Germinal center (tissue), 1 donor: Measurements from ENCODE around the gene BTBD6.

Experiments used
- DNase-seq: peaks from one replicate; pipeline ENCODE4 v3.0.0; 2012; ENCODE audit warnings: mixed read lengths, low spot score

BTBD6 gene

GRCh38 chr14:105229099-105229655, 19.2 kb upstream of the BTBD6 start:
- DNase-seq, result no peak

DNA sequence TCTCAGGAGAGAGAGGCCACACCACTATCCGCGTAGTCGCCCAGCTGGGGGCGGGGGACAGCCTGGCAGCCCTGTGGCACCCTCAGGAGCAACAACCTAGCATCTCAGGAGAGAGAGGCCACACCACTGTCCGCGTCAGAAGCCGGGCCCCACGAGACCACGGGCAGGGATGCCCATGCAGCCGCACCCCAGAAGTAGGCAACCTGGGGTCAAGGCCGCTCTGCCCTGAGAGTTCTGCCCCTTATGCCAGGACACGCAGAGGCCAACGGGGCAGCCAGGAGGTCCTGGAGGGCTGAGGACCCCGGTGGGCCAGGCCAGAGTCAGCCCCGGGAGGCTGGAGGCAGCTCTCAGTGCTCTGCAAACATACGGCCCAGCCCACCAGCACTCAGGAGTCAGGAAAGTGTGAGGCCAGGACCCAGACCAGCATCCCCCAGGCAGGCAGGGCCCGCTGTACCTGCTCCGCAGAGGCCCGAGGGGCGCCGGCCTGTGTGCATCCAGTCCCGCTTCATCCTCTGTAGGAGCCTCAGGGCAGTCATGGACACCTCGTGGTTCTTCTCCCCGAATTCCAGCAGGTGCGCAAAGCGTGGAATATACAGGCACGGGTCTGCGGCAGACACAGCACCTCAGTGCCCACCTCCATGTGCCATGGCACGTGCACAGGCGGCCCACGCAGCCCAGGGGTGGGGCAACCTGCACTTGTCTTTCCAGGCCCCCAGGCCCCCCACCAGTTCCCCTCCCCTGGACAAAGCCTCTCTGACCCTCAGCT, 7.3 kb upstream of the BTBD6 start:
- no peak for DNase-seq

DNA sequence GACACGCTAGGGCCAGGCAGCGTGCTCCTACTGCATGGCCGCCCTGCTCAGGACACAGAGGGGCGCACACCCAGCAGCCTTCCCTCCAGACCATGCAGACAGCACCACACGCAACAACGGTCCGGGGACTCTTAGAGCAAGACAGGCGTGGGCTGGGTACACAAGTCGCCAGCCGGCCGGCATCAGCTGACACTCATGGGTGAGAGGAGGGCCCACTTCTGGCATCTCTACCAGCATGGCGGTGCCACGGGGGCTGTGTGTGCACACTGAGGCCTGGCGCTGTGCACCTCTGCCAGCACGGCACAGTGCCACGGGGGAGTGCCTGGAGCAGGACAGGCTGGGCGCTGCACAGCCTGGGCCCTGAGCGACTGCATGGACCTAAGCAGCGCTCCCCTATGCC, 6.7 kb upstream of the BTBD6 start:
- no peak for DNase-seq

GRCh38 chr14:105244334-105244733, 4.0 kb upstream of the BTBD6 start:
- DNase-seq, result no peak

- no peak for DNase-seq
Measured at GRCh38 chr14:105247026-105247425, 1.3 kb upstream of the BTBD6 start.

DNA sequence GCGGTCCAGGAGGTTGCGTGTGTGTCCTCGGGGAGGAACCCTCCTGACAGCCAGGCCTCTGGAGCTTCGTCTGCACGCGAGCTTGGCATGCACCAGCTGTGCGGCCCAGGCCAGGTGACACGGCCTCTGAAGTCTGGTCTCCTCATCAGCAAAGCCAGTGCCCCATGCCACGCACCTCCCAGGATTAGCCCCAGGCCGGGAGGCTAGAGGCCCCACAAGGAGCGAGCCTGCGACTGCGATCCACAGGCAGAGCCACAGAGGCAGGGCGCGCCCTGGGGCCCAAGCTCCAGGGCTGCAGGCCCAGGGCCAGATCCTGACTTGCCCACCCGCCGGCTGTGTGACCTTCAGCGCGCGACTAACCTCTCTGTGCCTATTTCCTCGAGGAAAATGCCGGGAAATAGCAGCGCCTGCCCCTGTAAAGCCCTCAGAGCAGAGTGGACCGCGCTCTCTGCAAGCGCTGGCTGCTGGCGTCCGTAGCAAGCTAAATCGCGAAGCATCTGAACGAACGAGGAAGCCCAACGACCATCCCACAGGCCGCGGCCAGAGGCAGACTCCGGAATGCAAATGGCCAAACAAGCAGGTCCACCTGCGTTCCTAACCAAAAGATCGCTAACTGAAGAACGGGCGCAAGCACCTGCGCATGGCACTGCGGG, 492 bp upstream of the BTBD6 start:
- no peak for DNase-seq

DNA sequence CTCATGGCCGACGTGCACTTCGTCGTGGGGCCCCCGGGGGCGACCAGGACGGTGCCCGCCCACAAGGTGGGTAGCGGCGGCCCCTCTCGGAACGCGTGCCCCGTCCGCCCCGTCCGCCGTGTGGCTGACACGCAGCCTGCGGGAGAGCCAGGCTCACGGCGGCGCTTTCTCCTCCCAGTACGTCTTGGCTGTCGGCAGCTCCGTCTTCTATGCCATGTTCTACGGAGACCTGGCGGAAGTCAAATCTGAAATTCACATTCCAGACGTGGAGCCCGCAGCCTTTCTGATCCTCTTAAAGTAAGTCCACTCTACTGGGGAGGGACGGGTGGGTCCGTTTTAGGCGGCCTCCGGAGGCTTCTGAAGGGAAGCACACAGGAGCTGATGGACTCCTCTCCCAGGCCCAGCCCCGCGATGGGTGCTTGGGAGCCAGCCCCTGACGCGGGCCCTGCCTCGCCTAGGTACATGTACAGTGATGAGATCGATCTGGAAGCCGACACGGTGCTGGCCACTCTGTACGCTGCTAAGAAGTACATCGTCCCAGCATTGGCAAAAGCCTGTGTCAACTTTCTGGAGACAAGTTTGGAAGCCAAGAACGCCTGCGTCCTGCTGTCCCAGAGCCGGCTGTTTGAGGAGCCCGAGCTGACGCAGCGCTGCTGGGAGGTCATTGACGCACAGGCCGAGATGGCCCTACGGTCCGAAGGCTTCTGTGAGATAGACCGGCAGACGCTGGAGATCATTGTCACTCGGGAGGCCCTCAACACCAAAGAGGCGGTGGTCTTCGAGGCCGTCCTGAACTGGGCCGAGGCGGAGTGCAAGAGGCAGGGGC, 1.1 kb downstream of the BTBD6 start:
- no peak for DNase-seq

DNA sequence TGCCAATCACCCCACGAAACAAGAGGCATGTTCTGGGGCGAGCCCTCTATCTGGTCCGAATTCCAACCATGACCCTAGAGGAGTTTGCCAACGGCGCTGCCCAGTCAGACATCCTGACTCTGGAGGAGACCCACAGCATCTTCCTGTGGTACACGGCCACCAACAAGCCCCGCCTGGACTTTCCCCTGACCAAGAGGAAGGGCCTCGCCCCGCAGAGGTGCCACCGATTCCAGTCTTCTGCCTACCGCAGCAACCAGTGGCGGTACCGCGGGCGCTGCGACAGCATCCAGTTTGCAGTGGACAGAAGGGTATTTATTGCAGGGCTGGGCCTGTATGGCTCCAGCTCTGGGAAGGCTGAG, 1.7 kb downstream of the BTBD6 start:
- DNase-seq, result no peak

DNA sequence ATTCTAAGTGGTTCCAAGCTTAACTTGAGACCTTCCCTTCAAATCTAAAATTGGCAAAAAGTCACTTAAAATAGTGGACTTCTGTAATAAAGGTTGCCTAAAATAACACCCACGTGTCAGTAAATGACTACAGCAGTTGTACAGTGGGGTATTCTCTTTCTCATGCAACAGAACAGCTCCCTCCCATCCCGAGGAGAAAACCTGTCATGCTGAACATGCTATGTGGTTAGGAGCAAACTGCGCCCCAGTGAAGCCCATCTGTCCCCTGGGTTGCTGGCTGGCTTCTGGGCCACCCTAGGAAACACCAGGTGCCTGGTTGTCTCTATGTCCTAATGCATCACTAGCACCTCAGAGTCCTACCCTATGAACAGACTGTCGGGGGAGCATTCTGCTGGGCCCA, 2.7 kb downstream of the BTBD6 start:
- no peak for DNase-seq

DNA sequence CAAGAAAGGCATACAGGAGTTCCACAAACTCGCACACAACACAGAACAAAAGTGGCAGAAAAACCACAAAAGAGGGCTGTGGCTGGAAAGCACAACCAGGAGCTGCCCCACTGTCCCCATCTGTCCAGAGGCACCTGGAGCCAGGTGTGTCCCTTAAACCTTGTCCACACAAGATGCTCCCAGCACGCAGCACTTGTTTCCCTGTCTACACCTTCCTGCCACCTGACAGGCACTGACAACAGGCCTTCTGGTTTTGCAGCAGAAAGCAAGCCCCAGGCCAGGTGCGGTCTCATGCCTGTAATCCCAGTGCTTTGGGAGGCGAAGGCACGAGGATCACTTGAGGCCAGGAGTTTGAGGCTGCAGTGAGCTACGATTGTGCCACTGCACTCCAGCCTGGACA, 3.6 kb downstream of the BTBD6 start:
- DNase-seq, result no peak

DNA sequence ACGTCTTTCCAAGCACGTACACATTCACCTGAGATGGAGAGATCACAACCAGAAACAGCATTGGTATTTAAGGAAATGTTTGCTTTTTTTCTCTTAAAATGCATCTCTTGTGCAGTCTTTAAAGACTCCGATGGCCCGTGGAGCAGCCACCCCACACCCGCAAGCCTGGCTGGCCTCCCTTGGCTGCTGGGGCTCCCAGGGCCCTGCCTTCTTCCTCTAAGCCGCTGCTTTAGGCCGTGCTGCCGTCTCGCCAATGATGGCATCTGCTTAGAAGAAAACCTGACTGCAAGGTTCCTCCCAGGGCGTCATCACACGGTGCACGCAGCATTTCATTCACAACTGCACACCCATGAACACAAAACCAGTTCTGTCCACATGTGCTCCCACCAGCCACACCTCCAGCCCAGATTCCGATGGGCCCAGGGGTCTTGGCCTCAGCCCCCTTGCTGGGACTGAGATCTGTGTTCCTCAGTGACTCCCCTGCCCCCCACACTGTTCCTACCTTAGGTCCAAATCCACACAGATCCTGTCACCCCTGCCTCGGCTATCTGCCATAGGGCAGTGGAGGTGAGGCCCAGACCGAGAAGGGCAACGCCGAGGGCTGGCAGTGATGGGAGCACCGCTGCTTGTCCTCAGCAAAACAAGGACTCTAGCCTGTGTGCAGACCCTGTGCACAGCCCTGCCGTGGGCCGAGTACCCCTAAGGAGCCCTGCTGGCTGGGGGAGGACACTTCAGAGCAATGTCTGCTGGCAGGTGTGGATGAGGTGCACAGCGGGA, 4.4 kb downstream of the BTBD6 start:
- DNase-seq, result no peak

DNA sequence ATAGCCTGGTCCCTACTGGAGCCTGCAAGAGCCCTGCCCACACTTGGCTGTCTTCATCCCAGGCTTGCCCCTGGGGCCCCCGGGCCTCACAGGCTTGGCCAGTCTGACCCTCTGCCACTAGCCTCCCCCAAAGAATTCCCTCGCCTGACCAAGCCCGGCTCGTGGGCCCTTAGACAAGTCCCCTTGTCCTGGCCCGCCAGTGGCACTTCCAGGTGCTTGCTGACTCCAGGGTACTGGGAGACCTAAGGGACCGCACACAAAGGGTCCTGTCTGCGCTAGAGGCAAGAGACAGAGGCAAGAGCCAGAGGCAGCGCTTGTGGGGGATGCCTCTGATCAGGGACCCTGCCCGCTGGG, 5.0 kb downstream of the BTBD6 start:
- DNase-seq, result no peak

GRCh38 chr14:105255021-105255507, 6.7 kb downstream of the BTBD6 start:
- DNase-seq, result no peak

- no peak for DNase-seq
Measured at GRCh38 chr14:105256292-105256960, 8.1 kb downstream of the BTBD6 start.

DNA sequence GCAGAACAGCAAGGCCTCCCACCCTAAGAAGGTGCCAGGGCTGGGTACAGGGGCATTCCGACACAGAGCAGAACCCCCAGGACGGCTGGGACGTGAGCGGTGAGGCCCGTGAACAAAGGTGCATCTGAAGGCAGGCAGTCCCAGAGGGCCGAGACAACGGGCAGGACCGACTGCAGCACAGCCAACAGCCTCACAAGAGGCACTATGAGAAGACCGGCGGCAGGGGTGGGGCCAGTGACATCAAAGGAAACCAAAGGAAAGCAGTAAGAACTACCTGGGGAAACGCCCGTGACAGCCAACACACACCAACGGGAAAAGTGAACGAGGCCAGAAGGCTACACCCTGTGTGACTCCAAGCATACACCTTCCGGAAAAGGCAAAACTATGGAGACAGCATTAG, 9.1 kb downstream of the BTBD6 start:
- no peak for DNase-seq

GRCh38 chr14:105258846-105259245, 10.5 kb downstream of the BTBD6 start:
- DNase-seq, result no peak

DNA sequence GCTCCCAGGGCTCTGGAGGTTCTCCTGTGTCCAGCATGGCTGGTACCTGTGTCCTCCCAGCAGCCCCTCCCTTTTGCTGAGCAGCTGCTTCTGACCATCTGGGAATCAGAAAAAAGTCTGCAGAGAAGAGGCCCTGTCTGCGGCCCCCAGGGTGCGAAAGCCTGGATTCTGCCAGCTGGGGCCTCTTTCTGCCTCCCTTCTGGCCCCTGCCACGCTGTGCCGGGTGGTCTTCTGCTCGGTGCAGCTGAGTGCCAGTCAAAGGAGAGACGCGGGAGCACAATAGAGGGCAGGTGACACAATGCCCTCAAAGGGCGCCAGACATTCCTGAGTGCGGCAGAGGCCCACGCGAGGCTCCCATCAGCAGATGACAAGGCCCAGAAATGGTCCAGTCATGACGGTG, 12.6 kb downstream of the BTBD6 start:
- DNase-seq, result no peak

GRCh38 chr14:105261781-105262180, 13.4 kb downstream of the BTBD6 start:
- no peak for DNase-seq

GRCh38 chr14:105267820-105268548, 19.7 kb downstream of the BTBD6 start:
- DNase-seq, result no peak

- DNase-seq, result no peak
Measured at GRCh38 chr14:105268736-105269354, 20.5 kb downstream of the BTBD6 start.
